Neural cell (in vitro differentiated cells): ENCODE data around the gene PNPLA2. TPM values are rescaled to one million over a fixed set of nuclear protein-coding genes. Genes with fewer than 3 reads are reported as not detected.

ENCODE experiments used
- H2AFZ ChIP-seq: fragments of 200-600, 300-800 bp; sonication (generic), shearing (Covaris generic); 2 replicates; pipeline ENCODE4 v1.6.0; 2014; ENCODE audit warnings: low read depth, mild to moderate bottlenecking, antibody characterized with exemption, low read length, moderate library complexity
- H3F3A ChIP-seq: fragments of 200-600 bp; shearing (Covaris generic); 2 replicates; pipeline ENCODE4 v1.6.1; 2016; ENCODE audit warnings: mild to moderate bottlenecking, moderate library complexity, mixed read lengths, antibody characterized with exemption, low read length; ENCODE audit not compliant: insufficient read depth, poor library complexity, severe bottlenecking
- H3K27ac ChIP-seq: fragments of 200-600, 300-800 bp; sonication (generic), shearing (Covaris generic); 2 replicates; pipeline ENCODE4 v1.5.1; 2014; ENCODE audit warnings: mild to moderate bottlenecking, low read length, moderate library complexity
- H3K27me3 ChIP-seq: fragments of 300-800, 200-600 bp; sonication (generic), shearing (Covaris generic); 2 replicates; pipeline ENCODE4 v1.6.0; 2014; ENCODE audit warnings: mild to moderate bottlenecking, low read depth, low read length, moderate library complexity; ENCODE audit not compliant: insufficient read depth
- H3K36me3 ChIP-seq: fragments of 300-800, 200-600 bp; sonication (generic), shearing (Covaris generic); 2 replicates; pipeline ENCODE4 v1.5.1; 2014; ENCODE audit warnings: mild to moderate bottlenecking, antibody characterized with exemption, low read length, moderate library complexity; ENCODE audit not compliant: insufficient read depth
- H3K4me2 ChIP-seq: fragments of 300-800, 200-600 bp; sonication (generic), shearing (Covaris generic); 2 replicates; pipeline ENCODE4 v1.6.0; 2014; ENCODE audit warnings: mild to moderate bottlenecking, low read length
- H3K4me3 ChIP-seq: fragments of 300-800, 200-600 bp; sonication (generic), shearing (Covaris generic); 2 replicates; pipeline ENCODE4 v1.5.1; 2014; ENCODE audit warnings: mild to moderate bottlenecking, low read length, moderate library complexity
- H3K79me2 ChIP-seq: fragments of 200-600 bp; shearing (Covaris generic); replicated peaks from 2 replicates; pipeline ENCODE4 v1.6.0; 2014; ENCODE audit warnings: mild to moderate bottlenecking, low read length, moderate library complexity; ENCODE audit not compliant: insufficient read depth
- H3K9ac ChIP-seq: fragments of 300-800, 200-600 bp; sonication (generic), shearing (Covaris generic); 2 replicates; pipeline ENCODE4 v1.6.1; 2016; ENCODE audit warnings: mild to moderate bottlenecking, low read length, mixed read lengths
- H3K9me2 ChIP-seq: fragments of 200-600 bp; shearing (Covaris generic); 2 replicates; pipeline ENCODE4 v1.6.1; 2016; ENCODE audit warnings: mild to moderate bottlenecking, low read length, mixed read lengths; ENCODE audit not compliant: insufficient read depth
- H3K9me3 ChIP-seq: fragments of 200-600, 300-800 bp; sonication (generic), shearing (Covaris generic); 2 replicates; pipeline ENCODE4 v1.6.1; 2016; ENCODE audit warnings: mild to moderate bottlenecking, mixed run types, low read length, moderate library complexity, mixed read lengths
- H4K20me1 ChIP-seq: fragments of 200-600 bp; shearing (Covaris generic); 2 replicates; pipeline ENCODE4 v1.6.1; 2016; ENCODE audit warnings: mild to moderate bottlenecking, mixed run types; ENCODE audit not compliant: insufficient read depth
- CTCF ChIP-seq: fragments of 450-650 bp; IDR thresholded peaks from 2 replicates; pipeline ENCODE4 v1.5.1; 2014; ENCODE audit warnings: antibody characterized with exemption, mild to moderate bottlenecking, moderate library complexity; ENCODE audit not compliant: poor library complexity, severe bottlenecking
- EP300 ChIP-seq: fragments of 450-650 bp; conservative IDR thresholded peaks from 2 replicates; pipeline ENCODE4 v1.6.1; 2014; ENCODE audit warnings: antibody characterized with exemption, mild to moderate bottlenecking, moderate library complexity; ENCODE audit not compliant: poor library complexity, severe bottlenecking
- EZH2 ChIP-seq: fragments of 200-600, 300-800 bp; shearing (Covaris generic), sonication (generic); IDR thresholded peaks from 2 replicates; pipeline ENCODE4 v1.6.1; 2014; ENCODE audit warnings: antibody characterized with exemption, low read length, borderline replicate concordance, mild to moderate bottlenecking; ENCODE audit not compliant: insufficient read depth, poor library complexity, severe bottlenecking
- MXI1 ChIP-seq: fragments of 450-650 bp; conservative IDR thresholded peaks from 2 replicates; pipeline ENCODE4 v1.6.1; 2014; ENCODE audit warnings: antibody characterized with exemption, mild to moderate bottlenecking; ENCODE audit not compliant: poor library complexity, severe bottlenecking
- POLR2AphosphoS5 ChIP-seq: IDR thresholded peaks from 2 replicates; pipeline ENCODE4 v1.6.1; 2012
- RAD21 ChIP-seq: fragments of 450-650 bp; conservative IDR thresholded peaks from 2 replicates; pipeline ENCODE4 v1.6.1; 2014; ENCODE audit warnings: antibody characterized with exemption, mild to moderate bottlenecking, moderate library complexity
- REST ChIP-seq: IDR thresholded peaks from 2 replicates; pipeline ENCODE4 v1.6.1; 2012; ENCODE audit warnings: borderline replicate concordance
- SMC3 ChIP-seq: fragments of 450-650 bp; conservative IDR thresholded peaks from 2 replicates; pipeline ENCODE4 v1.6.1; 2014; ENCODE audit warnings: antibody characterized with exemption, mild to moderate bottlenecking, moderate library complexity; ENCODE audit not compliant: poor library complexity
- TAF1 ChIP-seq: IDR thresholded peaks from 2 replicates; pipeline ENCODE4 v1.6.1; 2012; ENCODE audit warnings: low read depth
- polyA plus RNA-seq: library from polyadenylated mRNA; depleted of rRNA; stranded (reverse); fragments of >200 nt; gene quantifications from 2 replicates; pipeline ENCODE4 v1.2.3, GENCODE V29; 2014
- small RNA-seq, 3 experiments: library from RNA; depleted of rRNA; stranded (forward); fragments of <200 nt; gene quantifications; one replicate each; pipeline ENCODE3, GENCODE V24; 2012

PNPLA2 gene
- polyA plus RNA-seq, 1 donor from 2014 or later = 7.8 TPM

- H4K20me1 ChIP-seq = no peaks in the 10 kb centered on the region
- H3K9me3 ChIP-seq = no peaks in the 10 kb centered on the region
- H3K9ac ChIP-seq = no peak overlapping the region
- no peak overlapping the region for H3K4me3 ChIP-seq
- H3K27me3 ChIP-seq = no peaks in the 10 kb centered on the region
- no peaks in the 10 kb centered on the region for H3F3A ChIP-seq
- H2AFZ ChIP-seq = no peak overlapping the region
- no peak overlapping the region for H3K4me2 ChIP-seq
- no peaks in the 10 kb centered on the region for H3K36me3 ChIP-seq
- no peaks in the 10 kb centered on the region for H3K79me2 ChIP-seq
- no peaks in the 10 kb centered on the region for H3K9me2 ChIP-seq
- no peak overlapping the region for H3K27ac ChIP-seq
- no peak for TF ChIP-seq RAD21
- no peak for TF ChIP-seq EP300
- TF ChIP-seq EZH2 = no peak
- no peak for TF ChIP-seq TAF1
- no peak for TF ChIP-seq SMC3
- no peak for TF ChIP-seq MXI1
Observed at GRCh38 chr11:871472-871871, 52.8 kb downstream of the PNPLA2 start.

- Histone ChIP-seq H3K36me3 (no peaks in the 10 kb centered on the region), H3K9ac (no peak overlapping the region), H3K4me2 (no peak overlapping the region), H3K4me3 (no peak overlapping the region), H3K79me2 (no peaks in the 10 kb centered on the region), H3K27ac (no peak overlapping the region), H3K9me2 (no peaks in the 10 kb centered on the region), H3K9me3 (no peaks in the 10 kb centered on the region), H2AFZ (no peak overlapping the region), H4K20me1 (no peaks in the 10 kb centered on the region), H3K27me3 (no peaks in the 10 kb centered on the region), H3F3A (no peaks in the 10 kb centered on the region)
- TF ChIP-seq POLR2AphosphoS5 (no peak), TAF1 (no peak)
Observed at GRCh38 chr11:872799-873198, 54.1 kb downstream of the PNPLA2 start.

- Histone ChIP-seq H3K27me3 (no peaks in the 10 kb centered on the region), H3K27ac (no peak overlapping the region), H3K9me2 (no peaks in the 10 kb centered on the region), H3K79me2 (no peaks in the 10 kb centered on the region), H3K9ac (no peak overlapping the region), H3F3A (no peaks in the 10 kb centered on the region), H3K36me3 (no peaks in the 10 kb centered on the region), H2AFZ (no peak overlapping the region), H3K4me2 (no peak overlapping the region), H4K20me1 (no peaks in the 10 kb centered on the region), H3K4me3 (no peak overlapping the region), H3K9me3 (no peaks in the 10 kb centered on the region)
- TF ChIP-seq TAF1 (no peak), POLR2AphosphoS5 (no peak), RAD21 (no peak), CTCF (no peak), REST (no peak), MXI1 (no peak), SMC3 (no peak), EP300 (no peak)
Observed at GRCh38 chr11:873706-874105, 55.0 kb downstream of the PNPLA2 start.

Small RNA genes lying within 50 kb of the gene (small RNA-seq; reads per million reads assigned to genes)
- 0 reads per million in 3 experiments for gene SNORA52

Other genes with a start within 250 kb of the PNPLA2 start
- 8.5 and 12.1 TPM in 2 replicates for gene PHRF1, start 242.4 kb upstream of the PNPLA2 start, polyA plus RNA-seq
- 1.1 and 4.6 TPM in 2 replicates for gene IRF7, start 203.0 kb upstream of the PNPLA2 start, polyA plus RNA-seq
- gene CDHR5, start 194.0 kb upstream of the PNPLA2 start, polyA plus RNA-seq = not detected in 2 replicates
- not detected in 2 replicates for gene SCT, start 191.7 kb upstream of the PNPLA2 start, polyA plus RNA-seq
- 0.86 TPM in 1 of 2 replicates, not detected in the other for gene DRD4, start 181.6 kb upstream of the PNPLA2 start, polyA plus RNA-seq
- 87.6 and 94.9 TPM in 2 replicates for gene DEAF1, start 123.7 kb upstream of the PNPLA2 start, polyA plus RNA-seq
- 23.1 and 30.9 TPM in 2 replicates for gene TMEM80, start 123.1 kb upstream of the PNPLA2 start, polyA plus RNA-seq
- gene EPS8L2, start 112.7 kb upstream of the PNPLA2 start, polyA plus RNA-seq = 3.5 and 7.5 TPM in 2 replicates
- gene TALDO1, start 71.5 kb upstream of the PNPLA2 start, polyA plus RNA-seq = 156 and 158 TPM in 2 replicates
- 131 and 146 TPM in 2 replicates for gene GATD1, start 41.4 kb upstream of the PNPLA2 start, polyA plus RNA-seq
- 11.8 and 16.2 TPM in 2 replicates for gene CEND1, start 28.8 kb upstream of the PNPLA2 start, polyA plus RNA-seq
- 40.9 and 66.4 TPM in 2 replicates for gene SLC25A22, start 20.6 kb upstream of the PNPLA2 start, polyA plus RNA-seq
- 13.3 and 34.9 TPM in 2 replicates for gene PIDD1, start 13.7 kb upstream of the PNPLA2 start, polyA plus RNA-seq
- gene RPLP2, start 8.9 kb upstream of the PNPLA2 start, polyA plus RNA-seq = 147 and 167 TPM in 2 replicates
- 1.2 and 6.5 TPM in 2 replicates for gene CRACR2B, start 9.0 kb downstream of the PNPLA2 start, polyA plus RNA-seq
- gene CD151, start 14.0 kb downstream of the PNPLA2 start, polyA plus RNA-seq = 70.8 and 80.1 TPM in 2 replicates
- gene POLR2L, start 23.6 kb downstream of the PNPLA2 start, polyA plus RNA-seq = 50.6 and 62.3 TPM in 2 replicates
- 68.1 and 68.3 TPM in 2 replicates for gene TSPAN4, start 23.9 kb downstream of the PNPLA2 start, polyA plus RNA-seq
- gene CHID1, start 91.9 kb downstream of the PNPLA2 start, polyA plus RNA-seq = 51.2 and 81.3 TPM in 2 replicates
- gene AP2A2, start 107.0 kb downstream of the PNPLA2 start, polyA plus RNA-seq = 46.5 and 46.8 TPM in 2 replicates
- gene MUC6, start 217.8 kb downstream of the PNPLA2 start, polyA plus RNA-seq = not detected in 2 replicates